HG03469 (cell line): Measurements from ENCODE around the gene FSD1.
"Not testable (repeated sequence)": the region's sequence is repeated elsewhere in the genome, so short reads cannot be mapped to it uniquely, and the experiment has no call there.

ENCODE experiments used
- ATAC-seq: cut with Tn5 transposase; IDR thresholded peaks from one replicate; pipeline ENCODE4 v1.9.1; 2021; ENCODE audit warnings: mild to moderate bottlenecking, moderate library complexity, moderate number of reproducible peaks; ENCODE audit not compliant: unreplicated experiment

FSD1 gene

GRCh38 chr19:4304538-4305256 is at the start of gene FSD1:
Gene FSD1, plus strand, starts transcription at chr19:4304598. Its CDS starts 149 bp downstream, at chr19:4304747.
- no peak for ATAC-seq

GRCh38 chr19:4256563-4256962 is 47.8 kb upstream of the FSD1 start:
- ATAC-seq = no peak

GRCh38 chr19:4257025-4257424 is 47.4 kb upstream of the FSD1 start:
- ATAC-seq = no peak

DNA sequence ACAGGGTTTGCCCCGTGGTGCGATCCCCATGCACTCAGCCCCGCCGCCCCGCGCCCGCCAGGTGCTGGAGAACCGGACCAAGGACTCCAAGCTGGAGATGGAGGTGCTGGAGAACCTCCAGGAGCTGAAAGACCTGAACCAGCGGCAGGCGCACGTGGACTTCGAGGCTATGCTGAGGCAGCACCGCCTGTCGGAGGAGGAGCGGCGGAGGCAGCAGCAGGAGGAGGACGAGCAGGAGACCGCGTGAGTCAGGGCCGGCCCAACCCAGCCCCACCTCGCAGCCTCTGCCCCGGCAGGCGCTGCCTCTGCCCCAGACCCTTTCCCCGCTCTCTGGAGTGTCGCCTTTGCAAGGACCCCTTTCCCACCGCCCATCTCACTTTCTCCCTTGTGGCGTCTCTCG is 46.2 kb upstream of the FSD1 start:
- no peak for ATAC-seq

GRCh38 chr19:4260613-4261191 is 43.7 kb upstream of the FSD1 start:
- no peak for ATAC-seq

DNA sequence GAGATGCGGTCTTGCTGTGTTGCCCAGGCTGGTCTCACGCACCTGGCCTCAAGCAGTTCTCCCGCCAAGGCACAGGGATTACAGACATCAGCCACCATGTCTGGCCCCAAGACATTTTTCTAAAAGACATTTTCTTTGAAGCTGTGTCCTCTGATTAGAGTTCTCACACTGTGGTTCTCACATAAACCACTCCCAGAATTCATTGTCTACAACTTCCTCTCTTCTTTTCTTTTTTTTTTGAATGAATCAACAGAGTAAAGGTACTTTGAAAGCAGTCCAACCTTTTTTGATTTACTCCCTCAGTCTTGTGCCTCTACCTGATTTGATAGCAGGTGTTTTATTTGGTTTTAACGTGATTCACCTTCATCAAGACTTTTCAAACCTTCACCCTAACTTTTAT is 39.6 kb upstream of the FSD1 start:
- no peak for ATAC-seq

- ATAC-seq = no peak
Observed at GRCh38 chr19:4266253-4267000, 38.0 kb upstream of the FSD1 start.

DNA sequence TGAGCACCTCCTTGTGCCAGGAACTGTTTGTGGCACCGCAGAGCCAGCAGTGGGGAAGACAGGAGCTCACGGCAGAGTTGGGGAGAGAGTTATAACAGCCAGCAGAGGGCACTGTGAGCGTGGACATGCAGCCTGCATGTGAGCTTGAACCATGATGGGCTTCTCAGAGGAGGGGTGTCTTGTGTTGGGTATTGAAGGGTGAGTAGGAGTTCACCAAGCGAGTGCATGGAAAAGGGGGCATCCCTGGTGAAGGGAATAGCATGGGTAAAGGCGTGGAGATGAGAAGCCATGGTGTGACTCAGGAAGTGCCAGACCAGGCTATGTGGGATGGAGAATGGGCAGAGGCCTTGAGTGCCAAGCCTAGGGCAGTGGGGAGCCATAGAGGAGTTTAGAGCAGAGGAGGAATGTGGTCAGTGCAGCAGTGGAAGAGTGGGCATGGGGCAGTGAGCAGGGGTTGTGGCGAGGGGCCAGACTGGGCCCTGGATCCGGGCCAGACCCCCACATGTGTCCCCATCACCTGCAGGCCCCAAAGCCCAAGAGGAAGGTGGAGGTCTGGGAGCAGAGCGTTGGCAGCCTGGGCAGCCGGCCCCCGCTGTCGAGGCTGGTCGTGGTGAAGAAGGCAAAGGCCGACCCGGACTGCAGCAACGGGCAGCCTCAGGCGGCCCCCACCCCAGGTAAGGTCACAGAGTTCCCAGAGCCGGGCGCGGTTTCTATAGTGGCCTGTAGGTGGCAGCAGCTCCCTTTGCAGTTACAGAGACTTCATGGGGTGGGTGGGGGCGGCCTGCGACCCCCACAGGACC is 37.1 kb upstream of the FSD1 start:
- ATAC-seq = no peak

- ATAC-seq = no peak
Observed at GRCh38 chr19:4267901-4268815, 36.2 kb upstream of the FSD1 start.

- ATAC-seq = no peak
Observed at GRCh38 chr19:4268816-4269430, 35.5 kb upstream of the FSD1 start.

- ATAC-seq = no peak
Observed at GRCh38 chr19:4272894-4273293, 31.5 kb upstream of the FSD1 start.

DNA sequence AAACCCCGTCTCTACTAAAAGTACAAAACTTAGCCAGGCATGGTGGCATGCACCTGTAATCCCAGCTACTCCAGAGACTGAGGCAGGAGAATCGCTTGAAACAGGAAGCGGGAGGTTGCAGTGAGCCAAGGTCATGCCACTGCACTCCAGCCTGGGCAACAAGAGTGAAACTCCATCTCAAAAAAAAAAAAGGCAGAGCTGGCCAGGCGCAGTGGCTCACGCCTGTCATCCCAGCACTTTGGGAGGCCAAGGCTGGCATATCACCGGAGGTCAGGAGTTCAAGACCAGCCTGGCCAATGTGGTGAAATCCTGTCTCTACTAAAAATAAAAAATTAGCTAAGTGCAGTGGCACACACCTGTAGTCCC is 30.1 kb upstream of the FSD1 start:
- not testable (repeated sequence) for ATAC-seq

DNA sequence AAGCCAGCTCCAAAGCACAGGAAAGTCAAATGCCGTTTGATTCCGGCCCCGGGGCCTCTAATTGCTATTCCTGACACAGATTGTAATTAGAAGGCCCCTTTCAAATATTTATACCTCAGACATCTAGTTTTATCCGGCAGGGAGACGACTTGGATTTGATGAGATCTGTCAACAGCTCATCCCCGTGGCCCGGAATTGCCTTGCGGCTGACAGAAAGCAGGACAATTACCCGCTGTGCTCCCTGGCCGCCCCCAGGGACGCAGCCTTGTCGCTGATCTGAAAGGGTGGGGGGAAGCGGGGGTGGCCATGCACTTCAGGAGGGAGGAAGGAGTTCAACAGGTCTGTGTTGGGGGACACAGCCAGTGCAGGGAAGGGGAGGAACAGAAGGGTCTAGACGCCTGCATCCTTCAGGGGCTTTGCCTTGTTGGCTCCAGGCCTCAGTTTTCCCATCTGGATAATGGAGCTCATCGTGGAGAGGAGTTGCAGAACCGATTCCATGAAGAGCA is 27.2 kb upstream of the FSD1 start:
- ATAC-seq = no peak

- no peak for ATAC-seq
Observed at GRCh38 chr19:4278010-4278409, 26.4 kb upstream of the FSD1 start.

DNA sequence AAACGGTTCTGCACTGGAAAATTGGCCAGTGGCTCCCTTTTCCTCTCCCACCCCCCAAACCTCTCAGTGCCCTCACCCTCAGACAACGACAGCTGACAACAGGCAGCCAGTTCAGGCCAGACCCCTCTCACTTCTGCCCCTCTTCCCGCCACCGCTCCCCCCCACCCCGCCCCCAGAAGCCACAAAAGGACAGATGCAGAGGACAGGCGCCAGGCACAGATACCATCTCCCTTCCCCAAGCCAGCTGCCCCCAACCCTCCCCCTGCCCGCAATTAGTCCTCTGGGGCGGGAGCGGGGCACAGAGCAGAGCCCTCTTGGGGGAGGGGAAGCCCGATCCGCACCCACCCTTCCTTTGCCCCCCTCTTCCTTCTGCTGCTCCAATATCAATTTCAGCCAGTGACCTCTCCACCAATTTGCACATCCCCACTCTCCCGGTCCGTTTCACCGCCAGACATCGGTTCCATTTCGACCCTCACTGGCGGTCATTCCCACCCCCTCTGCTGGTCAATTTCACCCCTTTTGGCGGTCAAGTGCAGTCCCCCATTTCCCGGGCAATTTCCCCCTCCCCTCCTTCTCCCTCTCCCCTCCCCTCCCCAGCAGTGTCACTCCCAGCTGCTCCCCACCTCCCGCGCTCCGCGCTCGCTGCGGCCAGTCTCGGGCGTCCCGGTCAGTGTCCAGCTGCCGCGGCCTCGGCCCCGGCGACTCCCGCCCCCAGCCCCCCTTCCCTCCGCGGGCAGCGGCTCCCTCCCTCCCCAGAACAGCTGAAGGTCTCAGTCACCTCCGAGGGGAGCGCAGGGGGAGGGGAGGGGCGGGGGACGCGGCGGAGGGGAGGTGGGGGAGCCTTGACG is 25.8 kb upstream of the FSD1 start, which contains the start of gene SHD:
SHD (plus strand) TSS at position 848 of the 848 bp plus-strand sequence. CDS start 798 bp downstream, outside the sequence.
- ATAC-seq = no peak

GRCh38 chr19:4279267-4279529 is 25.2 kb upstream of the FSD1 start:
- no peak for ATAC-seq

DNA sequence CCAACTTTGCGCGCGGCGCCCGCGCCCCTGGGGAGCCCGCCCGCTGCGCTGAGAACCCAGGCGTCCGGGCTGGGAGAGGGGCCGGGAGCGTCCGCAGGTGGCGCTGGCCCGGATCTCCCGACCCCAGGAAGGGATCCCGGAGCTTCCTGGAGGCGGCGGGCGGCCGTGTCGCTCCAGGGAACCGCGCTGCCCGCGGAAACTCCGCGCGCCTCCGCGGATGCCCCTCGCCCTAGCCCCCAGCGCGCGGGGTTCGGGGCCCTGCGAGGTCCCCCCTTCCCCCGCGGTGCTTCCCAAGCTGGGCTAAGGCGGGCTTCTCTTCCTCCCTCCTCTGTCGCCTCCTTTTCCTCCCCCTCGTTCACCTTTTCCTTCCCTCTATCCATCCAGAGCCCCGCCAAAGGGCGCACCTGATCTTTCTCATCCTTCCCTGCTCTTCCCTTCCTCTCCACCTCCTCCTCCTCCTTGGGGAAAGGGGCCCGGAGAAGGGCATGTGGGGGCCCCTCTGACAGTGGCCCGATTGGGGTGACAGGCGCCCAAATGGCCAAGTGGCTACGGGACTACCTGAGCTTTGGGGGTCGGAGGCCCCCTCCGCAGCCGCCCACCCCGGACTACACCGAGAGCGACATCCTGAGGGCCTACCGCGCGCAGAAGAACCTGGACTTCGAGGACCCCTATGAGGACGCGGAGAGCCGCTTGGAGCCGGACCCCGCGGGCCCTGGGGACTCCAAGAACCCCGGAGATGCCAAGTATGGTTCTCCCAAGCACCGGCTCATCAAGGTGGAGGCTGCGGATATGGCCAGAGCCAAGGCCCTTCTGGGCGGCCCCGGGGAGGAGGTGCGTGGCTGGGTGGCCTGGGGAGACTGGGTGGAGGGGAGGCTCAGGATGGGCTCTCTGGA is 24.6 kb upstream of the FSD1 start:
- ATAC-seq = no peak
